Testis (tissue), 2 donors: ENCODE data around the gene DMGDH.

Experiments
- CTCF ChIP-seq, 3 experiments: fragments of 450-650 bp in 2 of 3; fragments of 200-600 bp in 1 of 3; sonication (generic) in 1 of 3; IDR thresholded peaks; one replicate each; pipeline ENCODE4 v1.5.1; 2016 to 2019; ENCODE audit warnings: antibody characterized with exemption in 3 of 3, mild to moderate bottlenecking in 2 of 3, moderate library complexity in 1 of 3
- POLR2A ChIP-seq: fragments of 450-650 bp; IDR thresholded peaks from one replicate; pipeline ENCODE4 v1.6.1; 2017; ENCODE audit warnings: antibody characterized with exemption, mild to moderate bottlenecking, moderate library complexity

GRCh38 chr5:78993165-78993564 is 76.3 kb downstream of the DMGDH start:
- TF ChIP-seq CTCF (IDR thresholded peaks at IDR 0.05) = no peak
- no peak for TF ChIP-seq POLR2A
